Neuronal stem cell (in vitro differentiated cells): ENCODE data around the gene NNMT.

Experiments used
- DNase-seq: peaks from one replicate; pipeline ENCODE4 v3.0.0-alpha.2; 2013; ENCODE audit warnings: low spot score
- H2AFZ ChIP-seq: one replicate; pipeline ENCODE4 v1.6.1; 2013; ENCODE audit warnings: mild to moderate bottlenecking, low read length, inconsistent platforms
- H2AK5ac ChIP-seq: 2 replicates; pipeline ENCODE4 v1.6.1; 2013; ENCODE audit warnings: low read depth, mild to moderate bottlenecking, inconsistent platforms, low read length, moderate library complexity, mixed read lengths
- H2BK120ac ChIP-seq: 2 replicates; pipeline ENCODE4 v1.6.1; 2013; ENCODE audit warnings: low read depth, mild to moderate bottlenecking, inconsistent platforms, low read length, moderate library complexity, mixed read lengths
- H2BK12ac ChIP-seq: one replicate; pipeline ENCODE4 v1.6.1; 2013; ENCODE audit warnings: low read length, inconsistent platforms
- H2BK15ac ChIP-seq: 2 replicates; pipeline ENCODE4 v1.6.1; 2013; ENCODE audit warnings: mild to moderate bottlenecking, low read length, inconsistent platforms, mixed read lengths
- H2BK5ac ChIP-seq: one replicate; pipeline ENCODE4 v1.6.1; 2013; ENCODE audit warnings: inconsistent platforms, mild to moderate bottlenecking, low read length, moderate library complexity
- H3K14ac ChIP-seq: one replicate; pipeline ENCODE4 v1.6.1; 2013; ENCODE audit warnings: low read length, inconsistent platforms
- H3K18ac ChIP-seq: 2 replicates; pipeline ENCODE4 v1.6.1; 2013; ENCODE audit warnings: low read length, inconsistent platforms
- H3K23ac ChIP-seq: 2 replicates; pipeline ENCODE4 v1.6.1; 2013; ENCODE audit warnings: low read depth, mild to moderate bottlenecking, mixed read lengths, low read length, inconsistent platforms; ENCODE audit not compliant: poor library complexity
- H3K27ac ChIP-seq: replicated peaks from 3 replicates; pipeline ENCODE4 v1.5.1; 2013; ENCODE audit warnings: low read length, inconsistent platforms
- H3K27me3 ChIP-seq, 3 experiments: 2 replicates each; pipeline ENCODE4 v1.6.1; 2013; ENCODE audit warnings: low read length in 3 of 3, mild to moderate bottlenecking in 2 of 3, inconsistent platforms in 1 of 3, low read depth in 1 of 3, mixed read lengths in 1 of 3, moderate library complexity in 1 of 3; ENCODE audit not compliant: control insufficient read depth in 3 of 3, insufficient read depth in 3 of 3
- H3K36me3 ChIP-seq, 2 donors: replicated peaks in 1 of 2; 2 replicates each; pipeline ENCODE4 v1.6.1; 2013; ENCODE audit warnings: low read length in 2 of 2; ENCODE audit not compliant: control insufficient read depth in 2 of 2, insufficient read depth in 2 of 2
- H3K4ac ChIP-seq: 2 replicates; pipeline ENCODE4 v1.6.1; 2013; ENCODE audit warnings: inconsistent platforms, mild to moderate bottlenecking, low read length, moderate library complexity
- H3K4me1 ChIP-seq, 2 donors: 1 replicate in 1 of 2; 2 replicates in 1 of 2; pipeline ENCODE4 v1.6.1; 2013; ENCODE audit warnings: low read length in 2 of 2, low read depth in 1 of 2; ENCODE audit not compliant: control insufficient read depth in 2 of 2, insufficient read depth in 1 of 2
- H3K4me2 ChIP-seq: one replicate; pipeline ENCODE4 v1.6.1; 2013; ENCODE audit warnings: mild to moderate bottlenecking, low read length, inconsistent platforms; ENCODE audit not compliant: insufficient read depth, poor library complexity, severe bottlenecking
- H3K4me3 ChIP-seq, 2 donors: 2 replicates each; pipeline ENCODE4 v1.5.1; 2013; ENCODE audit warnings: low read length in 2 of 2, mild to moderate bottlenecking in 2 of 2, inconsistent platforms in 1 of 2, moderate library complexity in 1 of 2
- H3K79me1 ChIP-seq: one replicate; pipeline ENCODE4 v1.6.1; 2013; ENCODE audit warnings: low read depth, mild to moderate bottlenecking, inconsistent platforms, low read length, moderate library complexity
- H3K9ac ChIP-seq: one replicate; pipeline ENCODE4 v1.6.1; 2013; ENCODE audit warnings: mild to moderate bottlenecking, low read depth, low read length, inconsistent platforms; ENCODE audit not compliant: poor library complexity
- H3K9me3 ChIP-seq, 2 donors: replicated peaks in 1 of 2; 2 replicates each; pipeline versions ENCODE3 to v1.6.1; 2013; ENCODE audit warnings: low read length in 2 of 2, mild to moderate bottlenecking in 2 of 2, inconsistent platforms in 1 of 2, low read depth in 1 of 2, mixed read lengths in 1 of 2, moderate library complexity in 1 of 2; ENCODE audit not compliant: control insufficient read depth in 2 of 2, insufficient read depth in 1 of 2
- H4K8ac ChIP-seq: one replicate; pipeline ENCODE4 v1.6.1; 2013; ENCODE audit warnings: low read depth, mild to moderate bottlenecking, inconsistent platforms, low read length, moderate library complexity
- H4K91ac ChIP-seq: one replicate; pipeline ENCODE4 v1.6.1; 2013; ENCODE audit warnings: low read length, low read depth, mild to moderate bottlenecking, inconsistent platforms; ENCODE audit not compliant: poor library complexity
- WGBS, 2 donors: extraction: QIAGEN DNeasy Blood & Tissue Kit; methylation state at CpG; one replicate each; pipeline ENCODE4 v1.1.7; 2013; ENCODE audit warnings: missing lambda C conversion rate in 2 of 2, mixed read lengths in 1 of 2; ENCODE audit not compliant: insufficient read length in 2 of 2, insufficient replicate concordance in 1 of 2; ENCODE audit errors: extremely low coverage in 2 of 2; 5-methylcytosine and 5-hydroxymethylcytosine counted together

NNMT gene

DNA sequence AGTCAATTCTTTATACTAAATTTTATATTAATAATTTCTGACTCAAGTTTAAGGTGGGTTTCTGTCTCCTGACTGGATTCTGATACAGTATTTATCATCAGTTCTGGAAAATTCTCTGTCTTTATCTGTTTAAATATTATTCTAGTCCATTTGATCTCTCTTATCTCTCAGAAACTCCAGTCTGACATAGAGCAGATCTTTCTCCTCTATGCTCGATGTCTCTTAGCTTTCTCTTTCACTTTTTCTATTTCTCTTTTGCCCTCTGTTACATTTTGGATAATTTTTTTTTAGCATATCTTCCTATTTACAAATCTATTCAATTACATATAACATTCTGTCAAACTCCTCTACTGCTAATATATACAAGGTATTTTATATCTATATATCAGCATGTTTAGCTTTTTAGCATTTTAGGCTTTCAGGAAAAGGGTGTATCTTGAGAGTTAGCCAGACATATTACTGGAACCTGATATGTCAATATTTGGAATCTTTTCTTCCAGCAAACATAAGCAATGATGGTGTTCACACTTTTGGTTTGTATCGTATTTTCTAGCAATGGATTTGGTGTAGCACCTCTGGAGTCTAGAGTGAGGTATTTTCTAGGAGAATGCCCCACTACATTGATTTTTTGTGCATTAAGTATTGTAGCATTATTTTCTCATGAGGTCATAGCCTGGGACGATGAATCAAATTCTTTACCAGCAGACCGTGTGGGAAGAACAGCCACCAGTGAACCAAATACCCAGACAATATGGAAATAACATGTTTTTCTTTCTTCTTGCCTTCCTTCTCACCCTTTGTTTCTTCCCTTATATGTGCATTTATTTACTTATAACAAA, 4.1 kb upstream of the NNMT start:
- no peak overlapping the region for H2BK15ac ChIP-seq
- H3K9me3 ChIP-seq = no peaks in the 10 kb centered on the region
- no peak overlapping the region for H4K8ac ChIP-seq
- no peak overlapping the region for H3K23ac ChIP-seq
- no peak overlapping the region for H2BK120ac ChIP-seq
- H3K18ac ChIP-seq = no peak overlapping the region
- H3K4me3 ChIP-seq = no peak overlapping the region
- no CpG with 5 or more reads among the region's 4 CpGs for WGBS, 2 donors
- H2AFZ ChIP-seq = no peak overlapping the region
- H3K4me1 ChIP-seq = peaks cover 0 to 4% of the 10 kb centered on the region in 2 donors
- no peak overlapping the region for H2BK5ac ChIP-seq
- H2BK12ac ChIP-seq = no peak overlapping the region
- no peak overlapping the region for H3K27ac ChIP-seq
- H3K9ac ChIP-seq = no peak overlapping the region
- no peak overlapping the region for H3K14ac ChIP-seq
- no peak overlapping the region for H3K4ac ChIP-seq
- H3K79me1 ChIP-seq = no peaks in the 10 kb centered on the region
- no peak overlapping the region for H4K91ac ChIP-seq
- H3K27me3 ChIP-seq = peaks cover 0 to 6% (median 0%) of the 10 kb centered on the region in 3 experiments
- no peak for DNase-seq
- H3K36me3 ChIP-seq = no peaks in the 10 kb centered on the region
- no peak overlapping the region for H3K4me2 ChIP-seq
- H2AK5ac ChIP-seq = no peak overlapping the region

DNA sequence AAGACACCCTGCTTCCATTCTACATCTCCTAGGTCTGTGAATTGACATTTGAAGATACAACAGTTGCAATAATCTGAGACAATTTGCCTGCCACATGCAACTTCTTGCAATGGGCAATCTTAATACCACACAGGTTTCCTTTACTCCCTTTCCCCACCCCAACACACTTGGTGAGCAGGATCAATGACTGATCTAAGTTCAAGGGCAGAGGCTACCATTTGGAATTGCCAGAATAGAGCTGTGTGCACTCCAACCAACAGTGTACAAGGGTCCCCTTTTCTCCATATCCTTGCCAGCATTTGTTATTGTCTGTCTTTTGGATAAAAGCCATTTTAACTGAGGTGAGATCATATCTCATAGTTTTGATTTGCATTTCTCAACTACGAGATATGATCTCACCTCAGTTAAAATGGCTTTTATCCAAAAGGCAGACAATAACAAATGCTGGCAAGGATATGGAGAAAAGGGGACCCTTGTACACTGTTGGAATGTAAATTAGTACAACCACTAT, 2.9 kb upstream of the NNMT start:
- Histone ChIP-seq H3K18ac (no peak overlapping the region), H2BK5ac (no peak overlapping the region), H3K9me3 (no peaks in the 10 kb centered on the region), H2BK120ac (no peak overlapping the region), H4K8ac (no peak overlapping the region), H3K23ac (no peak overlapping the region), H2BK12ac (no peak overlapping the region), H2AK5ac (no peak overlapping the region), H3K27me3 (peaks cover 0 to 6% (median 0%) of the 10 kb centered on the region in 3 experiments), H3K36me3 (no peaks in the 10 kb centered on the region), H3K4me1 (peaks cover 0 to 4% of the 10 kb centered on the region in 2 donors), H3K4ac (no peak overlapping the region), H3K4me2 (no peak overlapping the region), H3K9ac (no peak overlapping the region), H3K79me1 (no peaks in the 10 kb centered on the region), H4K91ac (no peak overlapping the region), H3K4me3 (no peak overlapping the region), H2BK15ac (no peak overlapping the region), H3K27ac (no peak overlapping the region), H2AFZ (no peak overlapping the region), H3K14ac (no peak overlapping the region)
- DNase-seq = no peak
- WGBS, 2 donors = no CpG with 5 or more reads among the region's 1 CpG

DNA sequence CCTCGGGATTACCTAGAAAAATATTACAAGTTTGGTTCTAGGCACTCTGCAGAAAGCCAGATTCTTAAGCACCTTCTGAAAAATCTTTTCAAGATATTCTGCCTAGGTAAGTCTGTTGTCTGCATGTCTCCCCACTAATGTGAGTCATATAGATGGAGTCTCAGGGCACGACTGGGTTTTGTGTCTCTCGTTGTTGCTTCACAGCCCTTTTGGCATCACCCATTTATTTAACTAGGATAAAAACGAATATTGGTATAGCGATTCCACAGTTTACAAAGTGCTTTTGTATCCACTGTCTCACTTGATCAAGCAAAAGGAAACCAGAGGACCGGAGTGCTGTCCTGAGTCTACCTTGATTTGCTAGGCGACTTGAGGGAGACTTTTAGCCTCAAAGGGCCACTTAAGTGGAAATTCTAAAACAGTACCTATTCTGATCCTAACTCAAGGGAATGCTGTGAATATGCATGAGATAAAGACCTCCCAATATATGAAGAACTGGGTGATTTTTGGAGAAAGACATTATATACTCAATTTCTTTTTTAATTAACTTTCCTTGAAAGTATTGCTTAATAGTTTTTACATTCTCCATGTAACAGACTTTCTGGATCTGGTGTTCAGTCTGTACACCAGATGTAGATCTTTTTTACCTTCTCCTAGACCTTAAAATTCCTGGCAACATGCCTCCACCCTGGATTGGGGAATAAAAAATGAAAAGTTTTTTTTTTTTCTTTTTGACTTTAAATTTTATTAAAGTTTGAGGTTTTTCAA, 590 bp downstream of the NNMT start:
- Histone ChIP-seq H3K4me3 (no peak overlapping the region), H3K23ac (no peak overlapping the region), H2BK12ac (no peak overlapping the region), H4K8ac (no peak overlapping the region), H3K9me3 (peaks cover 0 to 2% of the 10 kb centered on the region in 2 donors), H3K27ac (no peak overlapping the region), H3K27me3 (no peaks in the 10 kb centered on the region), H2AK5ac (no peak overlapping the region), H2BK15ac (no peak overlapping the region), H3K36me3 (no peaks in the 10 kb centered on the region), H3K14ac (no peak overlapping the region), H2BK120ac (no peak overlapping the region), H3K4me2 (no peak overlapping the region), H2BK5ac (no peak overlapping the region), H4K91ac (no peak overlapping the region), H3K4me1 (peaks cover 0 to 4% of the 10 kb centered on the region in 2 donors), H3K9ac (no peak overlapping the region), H3K79me1 (no peaks in the 10 kb centered on the region), H3K18ac (no peak overlapping the region), H2AFZ (no peak overlapping the region), H3K4ac (no peak overlapping the region)
- no CpG with 5 or more reads among the region's 7 CpGs for WGBS, 2 donors
- no peak for DNase-seq
